Measurements from ENCODE around the gene ANKRD33. TPM values are rescaled to one million over a fixed set of nuclear protein-coding genes. Genes with fewer than 3 reads are reported as not detected.

Gene ANKRD33, protein sequence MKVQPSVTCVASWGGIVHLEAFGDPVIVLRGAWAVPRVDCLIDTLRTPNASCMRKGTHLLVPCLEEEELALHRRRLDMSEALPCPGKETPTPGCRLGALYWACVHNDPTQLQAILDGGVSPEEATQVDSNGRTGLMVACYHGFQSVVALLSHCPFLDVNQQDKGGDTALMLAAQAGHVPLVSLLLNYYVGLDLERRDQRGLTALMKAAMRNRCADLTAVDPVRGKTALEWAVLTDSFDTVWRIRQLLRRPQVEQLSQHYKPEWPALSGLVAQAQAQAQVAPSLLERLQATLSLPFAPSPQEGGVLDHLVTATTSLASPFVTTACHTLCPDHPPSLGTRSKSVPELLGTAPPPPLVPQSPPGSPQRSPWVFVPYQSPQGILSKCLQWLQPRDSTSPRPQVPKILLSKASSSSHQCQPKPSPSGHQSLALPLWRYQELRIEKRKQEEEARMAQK
- total RNA-seq, result not detected

DNA sequence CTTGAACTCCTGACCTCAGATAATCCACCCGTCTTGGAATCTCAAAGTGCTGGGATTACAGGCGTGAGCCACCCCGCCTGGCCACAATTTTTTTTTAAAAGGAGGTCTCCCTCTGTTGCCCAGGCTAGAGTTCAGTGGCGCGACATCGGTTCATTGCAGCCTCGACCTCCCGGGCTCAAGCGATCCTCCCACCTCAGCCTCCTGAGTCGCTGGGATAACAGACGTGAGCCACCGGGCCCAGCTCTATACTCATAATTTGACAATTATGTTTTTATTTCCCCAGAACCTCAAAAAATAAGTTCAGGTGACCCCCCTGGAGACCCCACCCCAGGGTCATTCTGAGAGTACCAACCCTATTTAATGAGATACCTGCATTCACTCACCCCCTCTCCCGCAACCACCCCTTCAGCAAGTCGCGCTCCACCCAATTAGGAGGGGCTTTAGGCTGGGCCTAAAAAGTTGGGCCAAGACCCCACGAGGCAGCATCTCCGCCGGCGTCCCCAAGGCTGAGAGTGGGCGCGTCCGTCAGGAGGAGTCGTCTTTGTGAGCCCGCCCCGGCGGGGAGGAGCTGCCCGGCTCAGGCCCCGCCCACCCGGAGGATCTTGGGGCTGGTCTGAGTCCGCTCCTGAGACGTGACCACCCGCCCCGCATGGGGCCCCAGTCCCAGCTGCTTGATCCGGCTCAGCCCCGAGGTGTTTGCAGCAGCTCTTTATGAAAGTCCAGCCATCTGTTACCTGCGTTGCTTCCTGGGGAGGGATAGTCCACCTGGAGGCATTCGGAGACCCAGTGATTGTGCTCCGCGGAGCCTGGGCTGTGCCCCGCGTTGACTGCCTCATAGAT lies at the start of gene ANKRD33:
TSS of gene ANKRD33 (plus strand) at position 628 of the 840 bp plus-strand sequence. CDS start at position 712, 84 bp downstream.
- ATAC-seq, result no peak

DNA sequence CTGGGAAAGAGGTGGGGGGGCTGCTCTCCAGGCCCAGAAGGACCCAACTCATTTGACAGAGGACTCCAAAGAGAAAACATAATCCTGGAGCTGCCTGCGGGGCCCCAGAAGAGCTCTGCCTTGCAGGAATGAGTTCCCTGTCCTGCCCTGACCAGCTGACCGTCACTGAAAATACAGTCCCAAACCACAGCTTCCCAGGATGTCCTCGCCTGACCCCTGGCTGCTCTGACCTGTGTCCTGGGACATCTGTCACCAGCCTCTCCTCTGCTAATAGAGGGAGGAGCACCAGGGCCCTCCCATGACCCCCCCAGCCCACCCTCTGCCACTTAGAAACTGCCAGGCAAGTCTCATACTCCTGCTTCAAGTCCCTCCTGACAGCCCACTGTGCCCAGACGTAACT lies 49.1 kb upstream of the ANKRD33 start:
- ATAC-seq, result no peak

DNA sequence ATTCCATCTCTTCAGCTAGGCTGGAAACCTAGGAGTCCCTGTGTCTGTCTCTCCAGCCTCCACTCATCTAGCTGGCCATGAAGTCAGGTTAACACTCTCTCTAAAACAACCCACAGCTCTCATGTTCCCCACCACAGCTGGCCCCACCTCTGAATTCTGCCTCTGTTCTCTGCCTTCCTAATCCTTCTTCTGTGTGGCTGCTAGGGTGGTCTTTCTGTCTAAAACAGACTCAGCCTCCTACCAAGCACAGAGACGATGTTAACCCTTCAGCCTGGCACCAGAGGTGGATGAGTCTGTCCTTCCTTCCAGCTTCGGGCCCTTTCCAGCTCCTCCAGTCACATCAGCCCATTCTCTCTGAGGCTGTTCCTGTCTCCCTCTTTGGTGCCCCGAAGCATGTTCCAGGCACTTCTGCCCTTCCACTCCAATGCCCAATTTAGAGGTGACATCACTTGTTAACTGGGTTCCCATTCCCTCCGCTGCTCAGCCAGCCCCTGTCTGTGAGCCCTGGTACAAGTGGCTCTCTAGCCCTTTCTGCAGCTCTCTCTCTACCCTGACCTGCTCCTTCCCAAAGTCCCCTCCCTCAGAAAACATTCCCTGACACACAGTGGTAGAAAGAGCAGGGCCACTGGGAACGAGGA lies 48.5 kb upstream of the ANKRD33 start:
- ATAC-seq, result no peak

DNA sequence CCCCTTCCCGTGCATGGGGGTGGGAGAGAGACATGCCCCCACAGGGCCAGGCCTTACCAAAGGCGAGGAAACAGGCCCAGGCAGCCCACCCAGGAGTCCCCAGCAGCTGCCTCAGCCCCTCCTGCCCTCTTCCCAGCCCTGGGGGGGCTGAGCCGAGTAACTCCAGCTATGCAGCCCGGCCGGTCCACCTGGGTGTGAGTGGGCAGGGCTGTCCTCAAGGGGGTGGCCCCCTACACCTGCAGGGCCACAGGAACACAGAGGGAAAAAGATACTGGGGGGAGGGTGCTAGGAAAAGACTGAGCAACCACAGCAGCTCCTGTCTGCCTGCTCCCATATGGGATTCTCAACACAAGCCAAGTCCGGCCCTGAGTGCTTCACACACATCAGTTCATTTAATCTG lies 46.9 kb upstream of the ANKRD33 start:
- no peak for ATAC-seq

DNA sequence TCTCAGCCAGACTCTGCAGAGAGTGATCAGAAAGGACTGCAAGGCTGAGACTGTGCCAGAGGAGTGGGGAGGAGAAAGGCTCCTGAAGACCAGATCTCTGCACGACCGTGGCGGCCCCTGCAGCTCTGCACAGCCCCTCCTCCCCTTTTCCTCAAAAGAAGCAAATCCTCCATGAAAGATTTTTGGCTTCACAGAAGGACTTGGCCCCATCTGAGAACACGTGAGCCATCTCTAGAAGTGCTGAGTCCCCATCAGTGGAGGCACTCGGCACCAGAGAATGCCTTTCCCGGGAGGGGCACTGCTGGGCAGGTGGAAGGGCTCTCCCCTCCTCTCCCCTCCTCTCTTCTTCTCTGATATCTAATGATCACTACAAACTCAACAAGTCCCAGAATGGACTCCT lies 46.2 kb upstream of the ANKRD33 start:
- ATAC-seq, result no peak

DNA sequence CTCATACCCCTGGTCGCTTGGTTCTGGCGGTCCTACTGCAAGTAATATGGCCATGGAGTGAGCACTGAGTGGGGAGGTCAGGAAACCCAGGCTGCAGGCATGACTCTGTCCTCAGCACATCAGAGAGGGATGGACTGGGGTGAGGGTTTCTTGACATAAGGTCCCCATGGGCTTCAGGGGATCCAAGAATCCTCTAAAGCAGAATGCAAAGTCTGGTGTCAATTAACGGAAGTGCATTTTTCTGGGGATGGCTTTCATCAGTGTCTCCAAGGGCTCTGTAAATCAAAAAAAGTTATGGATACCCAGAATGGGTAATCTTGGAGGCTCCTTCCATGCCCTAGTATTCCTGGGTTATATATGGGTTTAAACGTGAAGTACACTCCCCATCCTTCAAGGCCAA lies 43.0 kb upstream of the ANKRD33 start:
- no peak for ATAC-seq

DNA sequence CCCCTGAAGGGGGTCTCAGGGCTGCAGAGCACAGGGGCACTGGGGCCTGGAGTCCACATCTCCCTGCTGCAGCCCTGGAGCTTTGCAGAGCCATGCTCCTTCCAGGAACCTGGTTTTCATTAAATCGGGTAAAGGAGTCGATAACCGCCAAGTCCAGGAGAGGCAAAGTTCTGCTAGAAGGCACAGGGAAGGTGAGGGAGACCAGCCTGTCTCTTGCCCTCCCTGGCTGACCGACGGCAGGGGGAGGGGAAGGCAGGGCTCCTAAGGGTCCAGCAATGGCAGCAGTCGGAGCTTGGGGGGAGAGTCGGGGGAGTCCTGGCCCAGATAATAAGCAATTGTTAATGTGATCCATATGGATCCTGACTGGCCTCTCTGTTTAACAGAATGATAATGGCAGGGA lies 42.4 kb upstream of the ANKRD33 start:
- ATAC-seq, result no peak

DNA sequence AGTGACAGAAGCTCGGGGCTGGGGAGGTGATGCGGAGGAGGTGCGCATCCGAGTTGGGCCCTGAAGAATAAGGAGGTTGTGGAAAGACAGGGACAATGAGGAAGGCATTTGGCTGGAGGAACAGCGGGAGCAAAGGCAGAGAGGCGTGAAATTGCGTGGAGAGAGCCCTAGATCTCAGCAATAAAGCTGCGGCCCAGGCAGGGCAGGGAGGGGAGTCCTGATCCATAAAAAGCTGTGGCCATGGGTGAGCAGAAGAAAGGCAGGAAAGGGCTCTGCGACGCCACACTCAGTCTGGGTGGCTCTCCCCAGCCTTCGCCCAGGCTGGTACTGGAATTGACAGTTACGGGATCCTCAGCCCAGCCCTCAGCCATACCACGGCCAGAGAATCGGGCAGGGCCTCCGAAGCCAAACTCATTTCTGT lies 41.6 kb upstream of the ANKRD33 start:
- ATAC-seq, result no peak

DNA sequence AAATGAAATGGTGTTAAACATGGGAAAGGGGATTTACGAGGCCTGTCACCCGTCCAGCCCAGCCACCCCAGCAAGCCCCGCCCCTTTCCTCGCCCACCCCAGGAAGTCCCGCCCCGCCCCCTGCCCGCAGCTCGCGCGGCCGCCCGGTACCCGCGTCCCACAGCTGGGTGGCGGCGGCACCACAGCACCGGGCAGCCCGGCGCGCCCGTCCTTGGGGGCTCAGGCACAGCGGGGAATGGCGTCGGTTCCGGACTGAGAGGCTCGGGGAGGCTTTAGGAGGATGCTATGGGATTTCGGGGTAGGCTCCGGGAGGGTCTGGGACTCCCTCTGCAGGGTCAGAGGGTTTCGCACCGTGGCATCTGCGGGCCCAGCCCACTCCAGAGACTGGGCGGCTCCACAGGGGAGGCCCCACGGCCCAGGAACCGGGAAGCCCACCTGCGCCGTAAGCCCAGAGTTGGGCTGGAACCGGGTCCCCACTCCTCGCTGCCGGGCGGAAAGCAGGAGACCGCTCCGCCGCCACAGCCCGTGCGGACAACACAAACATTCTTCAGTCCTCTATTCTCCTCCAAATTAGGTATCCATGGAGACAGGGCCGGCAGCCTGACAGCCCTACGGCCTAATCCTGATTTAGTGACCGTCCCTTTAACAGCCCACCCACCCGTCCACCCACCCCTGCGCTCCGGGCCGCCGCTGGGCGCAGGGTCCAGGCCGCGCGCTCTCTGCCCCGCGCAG lies 40.8 kb upstream of the ANKRD33 start:
- ATAC-seq, result peak; percentile 7

DNA sequence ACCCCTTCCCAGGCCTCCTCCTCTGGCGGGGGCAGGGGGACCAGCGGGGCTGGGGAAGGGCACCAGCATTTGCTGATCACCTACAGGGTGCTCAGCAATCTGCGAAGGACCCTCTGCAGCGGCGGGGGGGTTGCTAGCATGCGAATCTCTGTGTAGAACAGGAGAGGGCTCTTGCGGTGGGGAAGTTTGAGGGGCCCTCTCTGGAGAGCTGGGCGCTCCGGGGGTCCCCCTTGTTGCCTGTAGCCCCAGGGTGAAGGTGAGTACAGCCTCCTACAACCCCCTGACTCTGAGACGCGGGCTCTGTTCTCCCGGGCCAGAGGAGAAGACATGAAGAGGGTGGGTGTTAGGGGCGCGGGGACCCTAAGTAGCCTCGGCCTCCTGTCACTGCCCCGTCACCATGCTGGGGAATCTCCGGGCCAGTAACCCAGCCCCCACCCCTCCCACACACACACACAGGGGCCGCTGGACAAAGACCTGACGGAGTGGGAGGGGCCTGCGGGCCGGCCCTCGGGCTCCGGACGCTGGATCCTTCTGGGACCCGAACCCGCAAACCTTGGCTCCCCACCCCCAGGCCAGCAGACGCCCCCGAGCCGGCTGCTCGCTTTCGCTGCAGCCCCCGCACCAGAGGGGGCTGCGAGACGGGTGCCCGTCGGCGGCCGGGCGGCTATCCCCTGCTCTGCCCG lies 40.1 kb upstream of the ANKRD33 start:
- peak; percentile 4 for ATAC-seq

DNA sequence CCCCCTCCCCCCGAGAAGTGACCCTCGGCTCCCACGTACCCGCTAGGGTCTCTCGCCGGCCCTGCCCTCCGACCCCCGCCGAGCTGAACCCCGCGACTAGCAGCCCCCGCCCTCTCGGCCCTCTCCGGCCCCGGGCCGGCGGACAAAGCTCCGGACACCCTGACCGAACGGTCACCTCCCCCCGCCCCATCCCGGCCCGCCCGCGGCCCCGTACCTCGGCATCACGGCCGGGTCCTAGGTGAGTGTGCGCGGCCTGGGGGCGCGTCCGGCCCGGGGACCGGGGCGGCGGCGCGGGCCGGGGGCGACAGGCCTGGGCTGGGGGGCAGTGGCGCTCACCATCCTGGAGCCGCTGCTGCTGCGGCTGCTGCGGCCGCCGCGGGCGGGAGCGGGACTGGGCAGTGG lies 39.6 kb upstream of the ANKRD33 start, which contains the start of gene FIGNL2:
TSS of gene FIGNL2 (minus strand) at position 393 of the 402 bp plus-strand sequence. CDS start 26,305 bp downstream, outside the sequence.
- no peak for ATAC-seq

DNA sequence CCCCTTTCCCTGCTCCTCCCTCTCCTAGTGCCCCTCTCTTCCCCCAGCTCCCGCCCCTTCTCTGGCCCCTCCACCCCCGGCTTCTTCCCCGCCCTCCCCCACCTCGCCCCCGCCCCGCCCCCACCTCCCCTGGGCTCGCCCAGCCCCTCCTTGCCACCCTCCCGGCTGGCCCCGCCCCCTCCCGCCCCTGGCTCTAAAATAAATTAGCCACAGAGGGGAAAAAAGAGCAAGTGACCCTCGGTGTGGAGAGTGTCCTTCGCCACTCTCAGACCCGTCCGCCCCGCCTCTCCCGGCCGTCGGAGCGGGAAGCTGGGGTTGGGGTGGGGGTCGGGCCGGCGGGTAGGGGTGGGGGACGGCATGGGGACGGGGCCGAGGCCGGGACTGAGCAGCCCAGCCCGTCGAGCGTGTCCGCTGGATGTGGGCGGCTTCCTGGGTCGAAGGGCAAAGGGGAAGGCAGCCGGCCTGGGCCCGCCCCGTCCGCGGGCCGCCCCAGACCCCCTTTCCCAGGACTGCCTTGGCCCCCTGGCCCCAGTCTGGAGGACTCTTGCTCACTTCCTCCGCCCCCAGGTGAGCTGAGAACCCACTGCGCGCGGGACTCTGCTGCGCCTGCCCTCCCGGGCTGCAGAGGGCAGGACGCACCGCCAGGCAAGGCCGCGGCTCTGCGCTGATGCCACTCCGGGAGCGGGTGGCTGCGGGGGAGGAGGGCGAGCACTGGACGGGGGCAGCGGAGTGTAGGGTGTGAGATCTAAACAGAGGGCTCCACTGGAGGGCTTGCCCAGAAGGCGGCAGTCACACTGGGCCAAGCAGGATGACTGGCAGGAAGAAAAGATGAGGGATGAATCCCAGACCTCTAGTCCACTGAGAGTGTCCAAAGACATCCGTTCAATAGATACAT lies 38.8 kb upstream of the ANKRD33 start:
- ATAC-seq, result no peak

DNA sequence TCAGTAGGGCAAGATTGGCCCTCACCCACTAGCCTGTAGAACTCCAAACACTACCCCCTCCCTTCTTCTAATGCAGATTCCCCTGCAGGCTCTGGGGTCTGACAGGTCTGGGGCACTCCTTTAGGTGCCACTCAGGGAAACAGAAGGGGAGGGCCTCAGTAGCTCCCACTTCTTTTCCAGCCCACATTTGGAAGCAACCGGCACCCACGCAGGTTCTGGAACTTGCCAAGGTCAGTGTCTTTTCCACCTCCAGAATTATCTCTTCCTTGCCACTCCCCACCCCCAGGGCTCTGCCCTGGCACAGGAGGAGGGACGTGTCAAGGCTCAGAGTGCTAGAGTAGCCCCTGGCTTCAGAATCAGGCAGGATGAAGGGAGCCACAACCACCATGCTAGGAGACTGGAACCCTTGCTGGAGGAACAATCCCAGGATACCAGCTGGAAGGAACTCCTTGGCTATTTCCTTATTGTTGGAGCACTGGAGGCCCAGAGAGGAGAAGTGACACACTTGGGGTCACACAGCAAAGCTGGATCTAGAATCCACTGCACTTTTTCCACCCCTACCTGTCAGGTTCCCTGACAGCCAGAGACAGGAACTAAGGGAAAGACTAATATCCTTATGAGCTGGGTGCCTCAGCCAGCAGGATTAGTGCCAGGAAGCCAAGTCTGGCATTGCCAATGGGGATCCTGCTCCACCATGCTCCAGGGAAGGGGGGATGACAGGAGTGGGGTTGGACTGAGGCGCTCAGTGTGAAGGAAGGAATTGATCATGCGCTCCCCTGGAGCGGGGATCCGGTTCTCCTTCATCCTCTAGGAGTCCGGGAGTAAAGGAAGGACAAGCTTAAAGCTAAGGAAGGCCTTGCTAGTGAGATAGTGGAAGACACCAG lies 37.6 kb upstream of the ANKRD33 start:
- ATAC-seq, result no peak

DNA sequence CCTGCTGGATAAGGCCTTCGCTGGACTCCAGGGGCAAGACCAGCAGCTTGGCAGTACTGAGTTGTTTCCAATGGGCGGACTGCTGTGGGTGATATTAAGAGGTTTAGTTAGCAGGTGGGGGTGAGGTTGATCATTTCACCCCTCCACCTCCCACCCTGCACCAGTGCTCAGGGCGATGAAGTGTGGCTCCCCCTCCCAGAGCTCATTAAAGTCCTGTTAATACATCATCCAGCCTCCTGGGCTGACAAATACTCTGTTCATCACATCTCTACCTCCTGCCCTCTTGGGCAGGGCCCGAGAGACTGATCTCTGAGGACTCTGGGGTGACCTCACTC lies 37.0 kb upstream of the ANKRD33 start:
- ATAC-seq, result no peak

DNA sequence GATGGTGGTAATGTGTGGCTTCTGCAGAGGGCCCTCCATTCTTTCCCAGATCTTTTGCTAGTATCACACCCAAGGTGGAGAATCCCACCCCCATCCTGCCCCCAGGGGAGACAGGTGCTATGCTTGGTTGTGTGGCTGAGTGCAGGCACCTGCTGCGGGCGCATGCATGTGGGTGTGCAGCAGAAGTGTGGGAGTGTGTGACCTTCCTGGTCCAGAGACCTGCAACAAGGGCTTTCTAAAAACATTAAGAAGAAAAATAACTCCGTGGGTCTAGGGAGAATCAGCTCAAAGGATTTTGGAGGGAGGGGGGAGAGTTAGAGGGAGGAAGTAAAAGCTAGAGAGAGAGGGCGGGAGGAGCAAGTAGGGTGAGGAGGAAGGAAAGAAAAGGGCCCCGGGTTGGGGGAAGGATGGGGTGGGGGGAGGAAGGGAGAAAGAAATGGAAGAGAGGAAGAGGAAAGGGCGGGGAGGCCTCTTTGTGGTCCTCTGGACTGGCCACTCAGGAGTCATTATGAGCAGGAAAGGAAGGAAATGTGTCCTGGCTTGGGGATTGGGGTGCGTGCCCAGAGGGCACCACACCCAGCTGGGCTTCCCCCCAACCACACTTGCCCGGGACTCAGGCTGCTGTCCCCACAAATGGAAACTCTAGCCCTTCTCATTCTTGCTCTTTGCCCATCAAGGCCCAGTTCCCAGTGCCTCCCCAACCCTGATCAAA lies 36.3 kb upstream of the ANKRD33 start:
- no peak for ATAC-seq

DNA sequence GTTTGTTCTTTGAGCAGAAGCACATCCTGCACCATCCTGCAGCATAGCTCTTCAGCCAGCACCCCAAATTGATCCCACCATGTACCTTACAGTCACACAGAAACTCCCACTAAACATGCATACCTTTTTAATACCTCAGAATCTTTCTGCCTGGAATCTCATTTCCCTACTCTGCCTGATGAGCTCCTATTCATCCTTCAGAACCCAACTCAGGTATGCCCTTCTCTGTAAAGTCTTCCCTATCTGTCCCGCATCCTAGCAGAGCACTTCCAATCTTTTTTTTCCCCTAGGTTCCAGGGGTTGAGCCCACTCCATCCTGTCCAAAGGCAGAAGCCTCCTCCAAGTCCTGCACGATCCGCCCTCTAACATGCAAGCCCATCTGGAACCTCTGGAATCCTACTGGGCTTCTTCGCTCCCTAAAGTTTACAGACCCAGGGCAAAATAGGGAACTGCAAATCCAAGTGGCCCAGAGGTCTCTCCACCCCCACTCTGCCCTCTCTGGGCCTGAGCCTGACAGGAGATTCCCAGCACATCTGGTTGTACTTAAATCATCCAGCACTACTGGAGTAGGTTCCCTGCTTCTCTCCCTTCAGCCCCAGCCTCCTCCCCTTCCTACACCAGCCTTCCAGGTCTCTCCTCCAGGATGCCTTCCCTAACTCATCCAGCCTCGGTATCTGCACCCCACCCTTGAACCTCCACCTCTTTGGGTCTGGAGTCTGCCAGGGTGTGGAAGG lies 35.3 kb upstream of the ANKRD33 start:
- no peak for ATAC-seq

DNA sequence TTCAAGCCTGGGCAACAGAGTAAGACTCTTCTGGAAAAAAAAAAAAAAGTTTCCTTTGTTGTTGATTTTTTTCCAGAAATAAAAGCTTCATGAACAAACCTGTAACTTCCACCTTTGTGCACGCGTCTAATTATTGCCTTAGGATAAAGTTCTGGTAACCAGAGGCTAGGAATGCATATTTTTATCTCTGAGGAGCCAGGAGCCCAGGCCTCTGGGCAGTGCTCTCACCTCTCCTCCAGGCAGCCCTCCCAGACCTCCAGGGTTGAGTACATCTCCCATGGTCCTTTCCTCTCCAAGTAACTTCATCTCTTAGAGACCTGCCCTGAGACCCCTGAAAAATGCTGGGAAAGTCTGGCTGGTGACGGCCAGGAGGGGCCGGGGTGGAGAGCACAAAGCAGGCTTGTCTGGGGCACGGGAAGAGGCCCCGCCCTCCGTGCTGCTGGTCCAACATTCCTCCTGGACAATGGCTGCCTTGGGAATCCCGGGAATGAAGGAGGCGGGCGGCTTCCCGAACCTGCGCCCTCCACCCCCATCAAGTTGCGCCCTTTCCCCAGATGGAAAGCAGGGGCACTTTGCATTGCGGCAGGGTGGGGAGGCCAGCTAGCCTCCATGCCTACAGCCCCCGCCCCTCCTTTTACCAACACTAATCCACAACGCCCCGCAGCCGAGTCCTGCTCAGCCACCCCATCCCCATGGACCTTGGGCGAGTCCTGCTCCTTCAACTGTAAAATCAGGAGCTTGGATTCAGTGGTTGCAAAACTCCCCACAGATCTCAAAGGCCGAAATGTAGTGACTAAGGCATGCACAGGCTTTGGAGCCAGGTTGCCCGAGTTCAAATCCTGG lies 32.1 kb upstream of the ANKRD33 start:
- no peak for ATAC-seq
